HG02763 (cell line): ENCODE data around the gene VPS25.
"Not testable (repeated sequence)": the region's sequence is repeated elsewhere in the genome, so short reads cannot be mapped to it uniquely, and the experiment has no call there.

Source experiments
- ATAC-seq: cut with Tn5 transposase; IDR thresholded peaks from one replicate; pipeline ENCODE4 v1.9.1; 2021; ENCODE audit warnings: mild to moderate bottlenecking, moderate library complexity; ENCODE audit not compliant: unreplicated experiment

VPS25 gene

GRCh38 chr17:42767512-42767911 is 5.7 kb upstream of the VPS25 start:
- ATAC-seq: no peak

DNA sequence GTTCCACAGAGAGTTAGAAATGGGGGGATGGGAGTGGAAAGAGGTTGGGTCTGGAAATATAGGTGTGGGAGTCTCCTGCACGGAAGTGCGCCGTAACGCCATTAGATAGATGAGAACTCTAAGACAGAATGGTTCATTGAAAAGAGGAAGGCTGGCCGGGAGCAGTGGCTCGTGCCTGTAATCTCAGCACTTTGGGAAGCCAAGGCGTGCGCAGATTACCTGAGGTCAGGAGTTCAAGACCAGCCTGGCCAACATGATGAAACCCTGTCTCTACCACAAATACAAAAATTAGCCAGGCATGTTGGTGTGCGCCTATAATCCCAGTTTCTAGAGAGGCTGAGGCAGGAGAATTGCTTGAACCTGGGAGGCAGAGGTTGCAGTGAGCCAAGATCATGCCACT is 5.2 kb upstream of the VPS25 start:
- not testable (repeated sequence) for ATAC-seq

DNA sequence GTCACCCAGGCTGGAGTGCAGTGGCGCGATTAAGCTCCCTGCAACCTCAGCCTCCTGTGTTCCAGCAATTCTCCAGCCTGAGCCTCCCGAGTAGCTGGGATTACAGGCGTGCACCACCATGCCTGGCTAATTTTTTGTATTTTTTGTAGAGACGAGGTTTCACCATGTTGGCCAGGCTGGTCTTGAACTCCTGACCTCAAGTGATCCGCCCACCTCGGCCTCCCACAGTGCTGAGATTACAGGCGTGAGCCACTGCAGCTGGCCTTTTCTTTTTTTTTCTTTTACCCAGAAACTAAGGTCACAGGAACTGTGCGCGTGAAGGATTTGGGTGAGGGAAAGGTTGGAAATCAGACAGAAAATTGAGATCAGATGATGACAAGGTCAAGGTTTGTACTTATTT is 3.3 kb upstream of the VPS25 start:
- ATAC-seq: not testable (repeated sequence)

DNA sequence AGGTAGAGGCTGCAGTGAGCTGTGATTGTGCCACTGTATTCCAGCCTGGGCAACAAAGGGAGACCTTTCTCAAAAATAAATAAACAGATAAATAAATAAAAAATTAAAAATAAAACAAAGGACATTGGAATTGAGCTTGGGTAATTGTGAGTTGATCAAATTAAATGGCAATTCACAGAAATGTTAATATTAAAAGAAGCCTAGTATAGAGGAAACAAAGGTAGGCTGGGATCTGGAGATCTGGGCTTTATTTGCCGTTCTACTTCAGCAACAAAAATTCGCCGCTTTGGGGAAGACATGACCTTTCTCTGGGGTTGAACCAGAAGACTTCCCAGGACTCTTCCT is 332 bp upstream of the VPS25 start:
- no peak for ATAC-seq

- ATAC-seq: no peak
Measured at GRCh38 chr17:42774066-42774745, 957 bp downstream of the VPS25 start.

DNA sequence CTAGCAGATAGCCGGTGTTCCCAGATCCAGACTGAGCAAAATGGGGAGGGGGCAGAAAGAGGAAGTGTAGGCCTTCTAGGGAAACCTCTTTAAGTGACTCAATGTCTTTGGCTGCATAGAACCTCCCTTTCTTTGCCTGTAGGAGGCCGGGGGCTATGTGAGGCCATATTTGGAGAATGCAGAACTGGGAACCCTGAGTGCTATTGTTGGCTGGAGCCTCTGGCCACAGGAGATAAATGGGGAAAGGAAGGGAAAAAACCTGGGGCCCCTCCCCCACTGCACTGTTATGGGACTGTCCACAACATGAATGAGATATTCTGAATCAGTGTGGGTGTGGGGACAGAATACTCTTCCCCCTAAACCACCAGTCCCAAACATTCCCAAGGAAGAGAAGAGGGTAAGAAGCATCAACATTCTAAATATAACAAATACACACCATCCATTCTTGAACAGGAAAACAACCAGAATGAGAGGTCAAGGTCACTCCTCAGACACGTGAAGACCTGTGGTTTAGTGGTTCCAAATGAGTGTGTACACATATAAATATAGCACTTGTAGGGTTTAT is 2.4 kb downstream of the VPS25 start:
- ATAC-seq: no peak

DNA sequence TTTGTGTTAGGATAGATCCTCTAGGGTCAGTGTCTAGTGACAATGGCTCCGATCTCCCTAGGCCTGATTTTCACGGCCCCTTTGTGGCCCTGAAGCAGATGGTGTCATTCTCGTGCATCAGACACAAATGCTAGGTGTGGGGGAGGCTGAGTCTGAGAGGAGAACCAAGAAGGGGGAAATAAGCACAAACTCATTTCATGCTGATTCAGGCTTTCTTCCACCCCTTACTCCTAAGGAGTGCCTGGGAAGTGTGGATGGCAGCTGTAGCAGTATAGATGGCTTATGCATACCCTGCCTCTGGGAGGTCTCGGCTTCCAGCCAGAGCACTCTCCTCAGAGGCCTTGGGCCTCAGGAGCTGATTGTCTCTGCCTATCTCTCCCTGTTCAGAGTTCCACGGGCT is 5.3 kb downstream of the VPS25 start:
- ATAC-seq: no peak

DNA sequence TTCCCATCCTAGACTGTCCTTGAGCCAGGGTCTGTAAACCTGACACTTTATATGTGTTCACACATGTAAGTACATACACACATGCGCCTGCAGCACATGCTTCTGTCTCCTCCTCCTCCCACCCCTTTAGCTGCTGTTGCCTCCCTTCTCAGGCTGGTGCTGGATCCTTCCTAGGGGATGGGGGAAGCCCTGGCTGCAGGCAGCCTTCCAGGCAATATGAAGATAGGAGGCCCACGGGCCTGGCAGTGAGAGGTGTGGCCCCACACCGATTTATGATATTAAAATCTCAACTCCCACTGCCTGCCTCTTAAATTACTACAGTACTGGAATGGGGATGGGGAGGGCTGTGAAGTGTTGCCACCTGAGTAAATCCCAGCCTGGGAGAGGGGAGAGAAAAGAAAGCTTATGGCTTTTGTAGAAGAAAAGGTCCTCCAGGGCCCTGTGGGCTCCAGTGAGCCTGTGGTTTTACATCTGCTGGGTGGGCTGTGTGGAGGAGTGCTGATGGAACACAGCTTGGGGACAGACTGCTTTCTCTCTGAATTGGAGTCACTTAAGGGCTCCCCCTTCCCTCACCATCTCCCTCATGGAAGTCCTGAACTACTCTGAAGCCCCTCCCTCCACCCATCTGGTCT is 6.2 kb downstream of the VPS25 start:
- no peak for ATAC-seq

DNA sequence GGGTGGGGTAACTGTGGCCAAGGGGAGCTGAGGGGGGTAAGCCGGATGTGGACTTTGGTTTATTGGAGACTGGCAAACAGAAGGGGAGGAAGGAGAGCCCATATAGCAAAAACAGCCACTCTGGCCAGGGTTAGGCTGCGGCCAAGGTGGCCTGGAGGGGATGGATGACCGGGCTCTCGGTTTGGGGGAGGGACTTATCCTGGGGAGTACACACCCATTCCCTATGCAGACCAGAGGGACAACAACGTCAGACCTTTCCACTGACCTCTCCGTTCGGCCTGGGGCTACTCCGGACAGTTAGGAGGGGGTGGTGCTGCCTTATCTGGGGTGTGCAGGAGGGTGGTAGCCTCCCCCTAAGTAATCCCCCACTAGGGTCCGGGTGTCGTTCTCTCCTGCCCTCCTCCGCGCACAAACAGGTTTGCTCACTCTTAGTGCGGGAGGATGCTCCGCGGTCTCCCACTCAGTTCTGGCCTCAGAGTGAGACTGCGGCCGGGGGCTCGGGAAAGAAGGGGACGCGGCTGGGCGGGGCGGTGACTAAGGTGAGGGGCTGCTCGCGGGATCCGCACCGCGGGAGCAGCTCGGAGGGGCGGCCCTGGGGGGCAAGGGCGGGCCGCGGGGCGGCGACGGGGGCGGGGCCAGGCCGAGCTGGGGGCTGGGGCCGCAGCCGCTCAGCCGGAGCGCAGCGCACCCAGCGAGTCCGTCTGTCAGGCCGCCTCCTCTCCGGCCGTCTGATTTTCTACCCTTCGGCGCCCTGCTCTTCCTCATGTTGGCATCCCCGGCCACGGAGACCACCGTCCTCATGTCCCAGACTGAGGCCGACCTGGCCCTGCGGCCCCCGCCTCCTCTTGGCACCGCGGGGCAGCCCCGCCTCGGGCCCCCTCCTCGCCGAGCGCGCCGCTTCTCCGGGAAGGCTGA is 6.9 kb downstream of the VPS25 start, which contains the start of gene WNK4:
WNK4 (plus strand) TSS at position 675 of the 915 bp plus-strand sequence; CDS start at position 764, 89 bp downstream.
- ATAC-seq: no peak

GRCh38 chr17:42780851-42781638 is 7.8 kb downstream of the VPS25 start:
- ATAC-seq: no peak

DNA sequence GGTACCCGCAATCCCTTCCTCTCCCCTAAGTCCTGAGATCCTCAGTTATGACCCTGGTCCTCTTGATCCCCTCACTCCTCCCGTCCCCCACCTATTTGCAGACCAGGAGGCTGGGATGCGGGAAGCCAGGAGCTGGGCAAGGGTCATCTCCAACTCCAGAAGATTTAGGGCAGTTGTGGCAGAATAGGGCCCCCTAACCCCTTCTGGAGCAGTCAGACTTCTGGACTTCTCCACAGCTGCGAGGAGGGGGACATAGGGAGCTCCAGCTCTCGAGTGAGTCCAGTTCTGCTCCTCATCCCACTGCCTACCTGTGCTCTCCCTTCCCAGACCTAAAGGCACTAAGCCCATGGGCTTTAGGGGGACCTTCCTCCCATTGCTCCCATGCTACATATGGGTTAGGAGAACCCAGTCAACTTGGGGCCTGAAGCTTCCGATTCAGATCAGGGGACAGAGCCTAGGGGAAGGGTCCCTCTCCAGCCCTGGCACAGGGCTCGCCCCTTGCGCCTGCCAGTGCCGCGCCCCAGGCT is 8.5 kb downstream of the VPS25 start:
- ATAC-seq: no peak

DNA sequence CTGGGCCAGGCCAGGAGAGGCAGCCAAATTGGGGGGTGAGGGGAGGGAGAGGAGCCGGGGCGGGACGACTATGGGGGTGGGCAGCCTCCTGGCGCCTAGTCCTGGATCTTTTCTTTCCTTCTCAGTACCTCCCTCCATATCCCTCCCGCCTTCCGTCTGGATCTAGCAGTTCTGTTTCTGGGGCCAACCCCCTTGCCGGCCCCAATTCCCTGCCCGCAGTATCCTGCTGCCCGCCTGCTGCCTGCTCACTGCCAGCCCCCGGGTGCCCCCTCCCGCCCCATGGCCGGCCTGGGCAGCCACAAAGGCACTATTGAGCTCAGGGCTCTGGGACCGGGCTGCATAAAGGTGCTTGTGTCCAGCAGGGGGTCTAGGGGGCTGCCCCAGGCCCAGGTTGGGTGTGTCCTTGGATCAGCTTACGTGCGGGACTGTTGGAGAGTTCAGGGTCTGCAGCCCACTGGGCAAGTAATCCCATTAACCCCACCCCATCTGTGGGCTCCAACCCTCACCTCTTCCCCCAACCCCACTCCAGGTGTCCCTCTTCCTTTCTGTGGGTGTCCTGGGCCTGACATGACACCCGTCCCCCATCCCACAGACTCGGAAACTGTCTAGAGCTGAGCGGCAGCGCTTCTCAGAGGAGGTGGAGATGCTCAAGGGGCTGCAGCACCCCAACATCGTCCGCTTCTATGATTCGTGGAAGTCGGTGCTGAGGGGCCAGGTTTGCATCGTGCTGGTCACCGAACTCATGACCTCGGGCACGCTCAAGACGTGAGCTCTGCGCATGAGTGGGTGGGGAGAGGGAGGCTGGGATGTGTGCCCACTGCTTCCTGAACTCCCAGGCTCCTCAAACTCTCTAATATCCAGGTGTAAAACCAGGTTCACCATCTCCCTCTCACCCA is 9.2 kb downstream of the VPS25 start:
- ATAC-seq: no peak

DNA sequence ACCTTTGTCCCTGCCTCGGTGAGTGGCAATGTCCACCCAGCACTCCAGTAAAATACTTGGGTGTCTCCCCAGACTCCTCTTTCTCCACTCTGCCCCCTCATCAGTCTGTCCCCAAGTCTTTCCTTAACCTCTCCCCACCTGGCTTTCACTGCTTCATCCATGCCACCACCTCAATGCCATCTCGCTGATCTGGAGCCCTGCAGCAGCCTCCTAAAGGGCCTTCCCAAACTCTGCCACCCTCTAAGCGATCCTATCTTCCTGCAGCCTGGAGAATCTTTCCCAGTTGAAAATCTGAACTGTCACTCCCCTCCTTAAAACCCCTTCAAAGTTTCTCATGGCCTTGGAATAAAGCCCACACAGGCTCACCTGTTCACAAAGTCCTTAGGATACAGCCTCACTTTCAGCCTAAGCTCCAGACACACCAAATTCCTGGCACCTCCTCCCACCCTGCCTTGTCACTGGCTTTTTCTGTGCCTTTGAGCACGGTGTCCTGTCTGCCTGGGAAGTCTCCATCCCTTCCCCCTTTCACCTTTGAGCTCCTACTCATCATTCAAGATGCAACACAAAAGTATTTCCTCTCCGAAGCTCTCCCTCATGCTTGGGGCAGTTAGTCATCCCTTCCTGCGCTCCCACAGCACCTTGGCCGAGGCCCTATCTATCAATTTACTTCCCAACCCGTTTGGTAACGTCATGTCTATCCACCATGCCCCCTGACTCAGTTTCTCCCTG is 10.0 kb downstream of the VPS25 start:
- no peak for ATAC-seq

DNA sequence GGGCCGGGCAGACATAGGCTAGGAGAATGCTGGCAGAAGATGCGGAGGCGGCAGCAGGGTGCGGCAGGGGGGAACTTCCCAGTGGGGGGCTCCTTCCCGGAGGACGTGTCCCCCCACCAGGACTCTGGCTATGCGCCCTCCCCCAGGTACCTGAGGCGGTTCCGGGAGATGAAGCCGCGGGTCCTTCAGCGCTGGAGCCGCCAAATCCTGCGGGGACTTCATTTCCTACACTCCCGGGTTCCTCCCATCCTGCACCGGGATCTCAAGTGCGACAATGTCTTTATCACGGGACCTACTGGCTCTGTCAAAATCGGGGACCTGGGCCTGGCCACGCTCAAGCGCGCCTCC is 10.5 kb downstream of the VPS25 start:
- ATAC-seq: no peak

- no peak for ATAC-seq
Measured at GRCh38 chr17:42784409-42784808, 11.2 kb downstream of the VPS25 start.

- ATAC-seq: no peak
Measured at GRCh38 chr17:42784811-42785592, 11.8 kb downstream of the VPS25 start.

GRCh38 chr17:42787266-42787665 is 14.0 kb downstream of the VPS25 start:
- no peak for ATAC-seq

- ATAC-seq: no peak
Measured at GRCh38 chr17:42791948-42792347, 18.7 kb downstream of the VPS25 start.
